Osteoblast (primary cell): Measurements from ENCODE around the gene ADAMTS2. TPM values are rescaled to one million over a fixed set of nuclear protein-coding genes. Genes with fewer than 3 reads are reported as not detected.

Experiments
- DNase-seq: peaks from one replicate; pipeline ENCODE4 v3.0.0; 2011; ENCODE audit warnings: low spot score, mixed read lengths; ENCODE audit not compliant: insufficient read length; ENCODE audit errors: missing footprints
- H2AFZ ChIP-seq: 2 replicates; pipeline ENCODE4 v1.6.0; 2011; ENCODE audit warnings: mild to moderate bottlenecking, low read length
- H3K27ac ChIP-seq: 2 replicates; pipeline ENCODE4 v1.5.1; 2011; ENCODE audit warnings: mild to moderate bottlenecking, low read depth, low read length, moderate library complexity
- H3K27me3 ChIP-seq: 2 replicates; pipeline ENCODE4 v1.6.0; 2012; ENCODE audit warnings: mild to moderate bottlenecking, control low read depth, inconsistent platforms, low read length, moderate library complexity; ENCODE audit not compliant: insufficient read depth
- H3K36me3 ChIP-seq: 2 replicates; pipeline ENCODE4 v1.5.1; 2011; ENCODE audit warnings: mild to moderate bottlenecking, low read length, control low read depth, moderate library complexity; ENCODE audit not compliant: insufficient read depth
- H3K4me1 ChIP-seq: 2 replicates; pipeline ENCODE4 v1.5.1; 2011; ENCODE audit warnings: mild to moderate bottlenecking, low read length, control low read depth, moderate library complexity; ENCODE audit not compliant: insufficient read depth
- H3K4me2 ChIP-seq: 2 replicates; pipeline ENCODE4 v1.6.0; 2011; ENCODE audit warnings: mild to moderate bottlenecking, low read length; ENCODE audit not compliant: insufficient read depth
- H3K4me3 ChIP-seq: fragments of 200-600 bp; sonication (generic); 3 replicates; pipeline ENCODE4 v1.5.1; 2012; ENCODE audit warnings: mild to moderate bottlenecking, low read length, inconsistent platforms; ENCODE audit not compliant: insufficient read depth
- H3K79me2 ChIP-seq: 2 replicates; pipeline ENCODE4 v1.6.0; 2012; ENCODE audit warnings: mild to moderate bottlenecking, low read length, control low read depth, inconsistent platforms; ENCODE audit not compliant: insufficient read depth
- H3K9me3 ChIP-seq: 2 replicates; pipeline ENCODE4 v1.5.1; 2011; ENCODE audit warnings: low read depth, low read length, control low read depth
- H4K20me1 ChIP-seq: 2 replicates; pipeline ENCODE4 v1.6.0; 2012; ENCODE audit warnings: mild to moderate bottlenecking, low read length, control low read depth; ENCODE audit not compliant: insufficient read depth
- CTCF ChIP-seq: IDR thresholded peaks from 2 replicates; pipeline ENCODE4 v1.5.1; 2011; ENCODE audit warnings: mild to moderate bottlenecking, low read depth, low read length, moderate library complexity; ENCODE audit errors: extremely low read depth
- total RNA-seq: library from RNA; depleted of rRNA; stranded (reverse); fragments of >200 nt; gene quantifications from 2 replicates; pipeline ENCODE4 v1.2.3, GENCODE V29; 2012

The ADAMTS2 gene
- total RNA-seq, 1 donor: 144 TPM

GRCh38 chr5:179264783-179265513, 80.3 kb downstream of the ADAMTS2 start:
- no peaks in the 10 kb centered on the region for H3K27me3 ChIP-seq
- peaks cover 88% of the 10 kb centered on the region for H3K79me2 ChIP-seq
- H3K36me3 ChIP-seq: peaks cover 23% of the 10 kb centered on the region
- H3K4me3 ChIP-seq: peak overlapping the region; percentile 35
- H2AFZ ChIP-seq: no peak overlapping the region
- no peaks in the 10 kb centered on the region for H4K20me1 ChIP-seq
- peaks cover 52% of the 10 kb centered on the region for H3K4me1 ChIP-seq
- no peaks in the 10 kb centered on the region for H3K9me3 ChIP-seq
- peak overlapping the region; percentile 54 for H3K4me2 ChIP-seq
- DNase-seq: no peak
- no peak for TF ChIP-seq CTCF
- H3K27ac ChIP-seq: peak overlapping the region; percentile 99

- peaks cover 54% of the 10 kb centered on the region for H3K4me1 ChIP-seq
- H3K27ac ChIP-seq: peak overlapping the region; percentile 99
- H3K36me3 ChIP-seq: peaks cover 31% of the 10 kb centered on the region
- no peak overlapping the region for H3K4me2 ChIP-seq
- peak; percentile 69 for DNase-seq
- H3K27me3 ChIP-seq: no peaks in the 10 kb centered on the region
- no peaks in the 10 kb centered on the region for H3K9me3 ChIP-seq
- no peak overlapping the region for H3K4me3 ChIP-seq
- H2AFZ ChIP-seq: no peak overlapping the region
- no peaks in the 10 kb centered on the region for H4K20me1 ChIP-seq
- TF ChIP-seq CTCF: no peak
- H3K79me2 ChIP-seq: peaks cover 88% of the 10 kb centered on the region
Observed at GRCh38 chr5:179264053-179264782, 81.0 kb downstream of the ADAMTS2 start.

- TF ChIP-seq CTCF: no peak
- no peaks in the 10 kb centered on the region for H3K9me3 ChIP-seq
- H4K20me1 ChIP-seq: no peaks in the 10 kb centered on the region
- H3K27me3 ChIP-seq: no peaks in the 10 kb centered on the region
- H3K79me2 ChIP-seq: peaks cover 88% of the 10 kb centered on the region
- no peak overlapping the region for H2AFZ ChIP-seq
- peak overlapping the region; percentile 99 for H3K27ac ChIP-seq
- H3K4me1 ChIP-seq: peaks cover 52% of the 10 kb centered on the region
- no peak overlapping the region for H3K4me2 ChIP-seq
- peaks cover 26% of the 10 kb centered on the region for H3K36me3 ChIP-seq
- no peak overlapping the region for H3K4me3 ChIP-seq
- DNase-seq: peak; percentile 81
Observed at GRCh38 chr5:179263391-179264052, 81.7 kb downstream of the ADAMTS2 start.
